T-helper 2 cell (primary cell): ENCODE measurements around the gene SAP25.

Source experiments
- DNase-seq, 5 experiments: peaks; one replicate each; pipeline versions ENCODE4 v3.0.0 to v3.0.0-alpha.2; 2012 to 2022

SAP25 gene

GRCh38 chr7:100591596-100591995 lies 17.9 kb upstream of the SAP25 start:
- DNase-seq: no peak

GRCh38 chr7:100590077-100590737 lies 16.5 kb upstream of the SAP25 start:
- DNase-seq: no peak

GRCh38 chr7:100589341-100589947 lies 15.7 kb upstream of the SAP25 start:
- no peak for DNase-seq

GRCh38 chr7:100588438-100588837 lies 14.7 kb upstream of the SAP25 start:
- DNase-seq: no peak

- peak; percentile 98 to 100 (median 99) for DNase-seq
Measured at GRCh38 chr7:100586266-100587025, 12.7 kb upstream of the SAP25 start, which contains the start of gene FBXO24. TSS of gene FBXO24 (plus strand) at chr7:100586328. CDS start at chr7:100586626, 298 bp downstream.

- DNase-seq: peak in 3 of 5 experiments; percentile 39 to 66 (median 58)
Measured at GRCh38 chr7:100585511-100586265, 12.0 kb upstream of the SAP25 start, which contains the start of gene LRCH4. TSS of gene LRCH4 (minus strand) at chr7:100586129. CDS start at chr7:100586100, 29 bp downstream.

- no peak for DNase-seq
Measured at GRCh38 chr7:100584683-100585510, 11.2 kb upstream of the SAP25 start.

GRCh38 chr7:100584054-100584682 lies 10.5 kb upstream of the SAP25 start:
- DNase-seq: no peak

- peak in 4 of 5 experiments; percentile 40 to 90 (median 57) for DNase-seq
Measured at GRCh38 chr7:100583132-100584053, 9.7 kb upstream of the SAP25 start.

GRCh38 chr7:100582650-100583049 lies 8.9 kb upstream of the SAP25 start:
- no peak for DNase-seq

- DNase-seq: no peak
Measured at GRCh38 chr7:100582041-100582579, 8.4 kb upstream of the SAP25 start.

GRCh38 chr7:100580466-100581283 lies 7.0 kb upstream of the SAP25 start:
- DNase-seq: no peak

- DNase-seq: no peak
Measured at GRCh38 chr7:100578246-100579183, 4.8 kb upstream of the SAP25 start.

- DNase-seq: no peak
Measured at GRCh38 chr7:100577507-100577906, 3.8 kb upstream of the SAP25 start.

GRCh38 chr7:100577103-100577502 lies 3.4 kb upstream of the SAP25 start:
- DNase-seq: no peak

- DNase-seq: no peak
Measured at GRCh38 chr7:100576384-100576993, 2.8 kb upstream of the SAP25 start.

- no peak for DNase-seq
Measured at GRCh38 chr7:100575746-100576383, 2.2 kb upstream of the SAP25 start.
